ENCODE results near the gene UQCR10. TPM values are rescaled to one million over a fixed set of nuclear protein-coding genes. Genes with fewer than 3 reads are reported as not detected.

Gene UQCR10
- total RNA-seq, 1 donor from 2014 or later = 90.1 TPM

- H3K4me1 Mint-ChIP-seq = no peaks in the 10 kb centered on the region
- peaks cover 33% of the 10 kb centered on the region for H3K36me3 Mint-ChIP-seq (ENCODE audit: low read depth)
- no peak for DNase-seq
- no peaks in the 10 kb centered on the region for H3K9me3 Mint-ChIP-seq
- intact Hi-C loops (cut with micrococcal nuclease) = no loop called here
- H3K4me3 Mint-ChIP-seq = no peak overlapping the region
- H3K27ac Mint-ChIP-seq = no peak overlapping the region
- H3K27me3 Mint-ChIP-seq = no peaks in the 10 kb centered on the region
These were observed 20.3 kb downstream of the UQCR10 start for GRCh38 chr22:29787371-29787980.

DNA sequence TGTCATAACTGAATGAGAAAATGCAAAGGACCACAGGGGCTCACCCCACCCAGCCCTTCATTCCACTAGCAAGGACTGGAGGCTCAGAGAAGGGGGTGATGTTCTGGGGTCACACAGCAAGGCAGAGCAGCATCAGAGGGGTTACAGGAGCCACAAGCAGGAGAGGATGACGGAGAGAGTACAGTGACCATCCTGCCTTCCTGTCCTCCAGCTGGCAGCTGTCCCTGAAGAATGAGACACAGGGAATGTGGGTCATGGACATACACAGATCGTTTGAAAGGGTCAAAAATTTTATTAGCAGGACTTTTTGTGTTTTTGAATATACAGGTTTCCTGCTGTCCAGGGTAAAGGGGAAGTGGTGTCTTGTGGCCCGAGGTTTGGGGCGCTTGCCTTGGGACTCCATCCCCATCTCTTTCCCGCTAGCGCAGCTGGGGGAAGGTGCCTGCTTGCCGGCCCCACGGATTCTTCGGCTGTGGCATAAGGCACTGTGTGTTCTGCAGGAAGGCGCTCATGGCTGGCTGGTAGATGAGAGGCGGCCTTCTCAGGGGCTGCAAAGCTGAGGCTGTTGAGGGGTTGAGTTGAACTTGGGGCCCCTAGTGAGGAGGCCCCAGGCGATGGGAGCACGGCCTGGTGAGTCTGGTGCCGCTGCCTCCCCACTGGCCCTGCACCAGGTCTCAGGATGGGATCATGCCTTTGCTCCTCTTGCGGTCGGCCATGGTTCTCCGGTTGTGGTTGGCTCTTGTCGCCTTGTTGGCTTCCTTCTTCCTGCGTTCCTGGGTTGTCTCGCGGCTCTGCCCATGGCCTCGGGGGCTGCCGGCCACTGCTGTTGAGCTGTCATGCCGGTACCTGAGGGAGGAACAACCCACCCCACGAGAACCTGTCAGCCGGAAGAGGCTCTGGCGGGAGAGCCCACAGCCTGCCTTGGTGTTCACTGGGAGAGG lies 21.4 kb downstream of the UQCR10 start:
- no peak for DNase-seq
- Mint-ChIP-seq H3K27ac (no peak overlapping the region), H3K4me1 (no peaks in the 10 kb centered on the region), H3K36me3 (ENCODE audit: low read depth) (peaks cover 38% of the 10 kb centered on the region), H3K4me3 (no peak overlapping the region), H3K27me3 (no peaks in the 10 kb centered on the region), H3K9me3 (no peaks in the 10 kb centered on the region)
- intact Hi-C loops (cut with micrococcal nuclease) = no loop called here

- Mint-ChIP-seq H3K27me3 (no peaks in the 10 kb centered on the region), H3K36me3 (ENCODE audit: low read depth) (peaks cover 42% of the 10 kb centered on the region), H3K9me3 (no peaks in the 10 kb centered on the region), H3K27ac (no peak overlapping the region), H3K4me1 (no peaks in the 10 kb centered on the region), H3K4me3 (no peak overlapping the region)
- no peak for DNase-seq
- intact Hi-C loops (cut with micrococcal nuclease) = no loop called here
These were observed 22.9 kb downstream of the UQCR10 start for GRCh38 chr22:29790061-29790460.

- H3K4me1 Mint-ChIP-seq = peaks cover 7% of the 10 kb centered on the region
- DNase-seq = no peak
- no peaks in the 10 kb centered on the region for H3K9me3 Mint-ChIP-seq
- H3K27ac Mint-ChIP-seq = no peak overlapping the region
- H3K36me3 Mint-ChIP-seq (ENCODE audit: low read depth) = peaks cover 46% of the 10 kb centered on the region
- intact Hi-C loops (cut with micrococcal nuclease) = no loop called here
- H3K4me3 Mint-ChIP-seq = no peak overlapping the region
- H3K27me3 Mint-ChIP-seq = no peaks in the 10 kb centered on the region
These were observed 26.2 kb downstream of the UQCR10 start for GRCh38 chr22:29793396-29793795.

DNA sequence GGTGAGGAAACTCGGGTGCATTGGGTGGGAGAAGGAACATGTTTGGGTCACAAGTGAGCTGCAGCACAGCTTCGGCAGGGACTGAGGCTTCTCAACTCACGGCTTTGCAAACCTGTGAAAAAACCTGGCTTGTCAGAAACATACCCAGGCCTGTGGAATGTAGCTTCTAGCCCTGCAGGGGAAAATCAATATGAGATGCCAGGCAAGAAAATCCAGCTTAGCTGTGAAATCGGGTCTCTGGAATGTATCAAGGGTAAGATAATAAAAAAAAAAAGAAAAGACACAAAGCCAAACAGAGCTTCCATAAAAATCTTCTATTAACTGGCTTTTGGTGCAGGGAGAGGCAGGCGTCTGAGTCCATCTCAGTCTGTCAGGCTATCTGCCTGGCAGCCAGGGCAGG lies 28.5 kb downstream of the UQCR10 start:
- intact Hi-C loops (cut with micrococcal nuclease) = no loop called here
- Mint-ChIP-seq H3K4me1 (peaks cover 12% of the 10 kb centered on the region), H3K4me3 (no peak overlapping the region), H3K27ac (no peak overlapping the region), H3K9me3 (no peaks in the 10 kb centered on the region), H3K36me3 (ENCODE audit: low read depth) (peaks cover 47% of the 10 kb centered on the region), H3K27me3 (no peaks in the 10 kb centered on the region)
- no peak for DNase-seq

DNA sequence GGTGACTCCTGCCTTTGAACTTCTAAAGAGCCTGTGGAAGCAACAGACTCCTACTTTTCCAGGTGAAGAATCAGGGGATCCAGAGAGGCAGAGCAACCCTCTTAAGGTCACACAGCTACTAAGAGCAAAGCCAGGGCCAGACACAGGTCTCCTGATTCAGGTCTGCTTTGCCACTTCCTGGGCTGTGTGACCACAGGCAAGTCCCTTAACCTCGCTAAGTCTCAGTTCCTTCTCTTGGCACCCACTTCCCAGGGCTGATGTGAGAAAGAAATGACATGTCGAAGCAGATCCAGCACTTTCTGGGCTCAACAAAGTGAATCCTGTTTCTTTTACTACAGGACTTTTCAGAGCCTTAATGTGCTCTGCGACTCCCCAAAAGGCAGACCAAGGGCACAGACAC lies 30.2 kb downstream of the UQCR10 start:
- no peaks in the 10 kb centered on the region for H3K27me3 Mint-ChIP-seq
- DNase-seq = no peak
- H3K36me3 Mint-ChIP-seq (ENCODE audit: low read depth) = peaks cover 53% of the 10 kb centered on the region

GRCh38 chr22:29798318-29798717 lies 31.1 kb downstream of the UQCR10 start:
- H3K36me3 Mint-ChIP-seq (ENCODE audit: low read depth) = peaks cover 49% of the 10 kb centered on the region
- peaks cover 12% of the 10 kb centered on the region for H3K4me1 Mint-ChIP-seq
- H3K4me3 Mint-ChIP-seq = no peak overlapping the region
- intact Hi-C loops (cut with micrococcal nuclease) = no loop called here
- no peaks in the 10 kb centered on the region for H3K9me3 Mint-ChIP-seq
- H3K27me3 Mint-ChIP-seq = no peaks in the 10 kb centered on the region
- H3K27ac Mint-ChIP-seq = no peak overlapping the region
- DNase-seq = no peak

More for the DNA sequence above, 30.2 kb downstream of the UQCR10 start:
- Mint-ChIP-seq H3K9me3 (no peaks in the 10 kb centered on the region), H3K4me1 (peaks cover 12% of the 10 kb centered on the region), H3K4me3 (no peak overlapping the region), H3K27ac (no peak overlapping the region)
- intact Hi-C loops (cut with micrococcal nuclease) = no loop called here

GRCh38 chr22:29798801-29799200 lies 31.6 kb downstream of the UQCR10 start:
- peaks cover 12% of the 10 kb centered on the region for H3K4me1 Mint-ChIP-seq
- no peaks in the 10 kb centered on the region for H3K9me3 Mint-ChIP-seq
- DNase-seq = no peak
- intact Hi-C loops (cut with micrococcal nuclease) = no loop called here
- H3K36me3 Mint-ChIP-seq (ENCODE audit: low read depth) = peaks cover 54% of the 10 kb centered on the region
- peak overlapping the region; percentile 17 for H3K27ac Mint-ChIP-seq
- no peak overlapping the region for H3K4me3 Mint-ChIP-seq
- no peaks in the 10 kb centered on the region for H3K27me3 Mint-ChIP-seq

DNA sequence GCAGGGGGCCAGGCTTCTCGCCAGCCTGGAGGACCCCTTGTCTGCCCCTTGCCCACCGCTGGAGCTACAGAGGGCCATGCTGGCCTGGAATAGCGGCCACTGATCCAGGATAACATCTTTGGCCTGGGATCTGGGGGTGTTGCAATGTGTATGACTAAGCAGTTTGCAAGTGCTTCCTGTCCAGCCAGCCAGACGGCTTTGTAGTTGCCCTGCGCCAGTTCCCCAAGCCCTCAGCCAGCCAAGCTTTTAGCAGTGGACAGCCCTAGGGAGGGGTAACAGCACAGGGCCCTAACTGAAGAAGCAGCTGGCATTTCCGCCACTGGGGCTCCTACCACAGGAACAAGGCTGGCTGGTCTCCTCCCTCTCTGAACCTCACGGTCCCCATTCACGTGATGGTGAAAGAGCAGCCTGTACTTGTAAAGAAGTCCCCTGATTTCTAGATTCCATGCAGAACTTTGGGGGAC lies 32.1 kb downstream of the UQCR10 start:
- intact Hi-C loops (cut with micrococcal nuclease) = no loop called here
- peaks cover 12% of the 10 kb centered on the region for H3K4me1 Mint-ChIP-seq
- H3K9me3 Mint-ChIP-seq = no peaks in the 10 kb centered on the region
- H3K36me3 Mint-ChIP-seq (ENCODE audit: low read depth) = peaks cover 57% of the 10 kb centered on the region
- H3K27me3 Mint-ChIP-seq = no peaks in the 10 kb centered on the region
- H3K27ac Mint-ChIP-seq = no peak overlapping the region
- DNase-seq = no peak
- H3K4me3 Mint-ChIP-seq = no peak overlapping the region

- peaks cover 64% of the 10 kb centered on the region for H3K36me3 Mint-ChIP-seq (ENCODE audit: low read depth)
- no peak overlapping the region for H3K27ac Mint-ChIP-seq
- H3K27me3 Mint-ChIP-seq = no peaks in the 10 kb centered on the region
These were observed 34.0 kb downstream of the UQCR10 start for GRCh38 chr22:29801153-29801552.

DNA sequence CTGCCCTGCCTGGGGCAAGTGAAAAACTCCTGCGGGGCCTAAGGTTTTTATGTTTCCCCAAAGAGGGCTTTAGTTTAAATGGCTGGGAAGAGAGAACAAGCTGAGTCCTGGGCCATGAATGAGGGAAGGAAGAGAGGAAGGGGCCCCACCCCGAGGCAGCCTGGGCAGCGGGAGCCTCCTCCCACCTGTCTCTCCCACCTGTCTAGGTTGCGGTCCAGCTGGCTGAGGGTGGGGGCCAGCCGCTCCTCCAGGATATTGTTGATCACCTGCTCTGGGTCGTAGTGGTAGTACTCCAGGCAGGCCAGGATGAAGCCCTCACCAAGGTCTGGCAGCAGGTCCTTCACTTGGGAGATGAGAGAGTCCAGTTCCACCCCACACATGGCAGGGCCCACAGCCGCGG lies 34.6 kb downstream of the UQCR10 start:
- H3K4me3 Mint-ChIP-seq = no peak overlapping the region
- DNase-seq = no peak
- peaks cover 12% of the 10 kb centered on the region for H3K4me1 Mint-ChIP-seq
- no peak overlapping the region for H3K27ac Mint-ChIP-seq
- H3K36me3 Mint-ChIP-seq (ENCODE audit: low read depth) = peaks cover 66% of the 10 kb centered on the region
- intact Hi-C loops (cut with micrococcal nuclease) = no loop called here
- no peaks in the 10 kb centered on the region for H3K27me3 Mint-ChIP-seq
- no peaks in the 10 kb centered on the region for H3K9me3 Mint-ChIP-seq

More at GRCh38 chr22:29801153-29801552, 34.0 kb downstream of the UQCR10 start:
- peaks cover 12% of the 10 kb centered on the region for H3K4me1 Mint-ChIP-seq
- DNase-seq = no peak
- intact Hi-C loops (cut with micrococcal nuclease) = no loop called here
- no peak overlapping the region for H3K4me3 Mint-ChIP-seq
- H3K9me3 Mint-ChIP-seq = no peaks in the 10 kb centered on the region

DNA sequence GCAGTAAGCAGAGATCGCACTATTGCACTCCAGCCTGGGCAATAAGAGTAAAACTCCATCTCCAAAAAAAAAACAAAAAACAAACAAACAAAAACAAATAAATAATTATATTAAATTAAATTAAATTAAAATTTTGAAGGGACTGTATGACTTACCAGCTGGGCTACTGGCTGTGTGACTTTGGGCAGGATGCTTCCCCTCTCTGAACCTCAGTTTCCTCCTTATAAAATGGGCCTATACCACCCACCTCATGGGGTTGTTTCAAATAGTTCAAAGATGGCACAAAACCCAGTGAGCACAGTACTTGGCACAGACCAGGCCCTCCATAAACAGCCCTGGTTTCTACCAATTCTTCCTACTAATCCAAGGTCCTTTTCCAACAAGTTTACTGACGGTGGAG lies 36.0 kb downstream of the UQCR10 start:
- no peak overlapping the region for H3K27ac Mint-ChIP-seq
- H3K9me3 Mint-ChIP-seq = no peaks in the 10 kb centered on the region
- no peaks in the 10 kb centered on the region for H3K27me3 Mint-ChIP-seq
- H3K4me3 Mint-ChIP-seq = no peak overlapping the region
- H3K4me1 Mint-ChIP-seq = peaks cover 7% of the 10 kb centered on the region
- DNase-seq = no peak
- intact Hi-C loops (cut with micrococcal nuclease) = no loop called here
- H3K36me3 Mint-ChIP-seq (ENCODE audit: low read depth) = peaks cover 63% of the 10 kb centered on the region

DNA sequence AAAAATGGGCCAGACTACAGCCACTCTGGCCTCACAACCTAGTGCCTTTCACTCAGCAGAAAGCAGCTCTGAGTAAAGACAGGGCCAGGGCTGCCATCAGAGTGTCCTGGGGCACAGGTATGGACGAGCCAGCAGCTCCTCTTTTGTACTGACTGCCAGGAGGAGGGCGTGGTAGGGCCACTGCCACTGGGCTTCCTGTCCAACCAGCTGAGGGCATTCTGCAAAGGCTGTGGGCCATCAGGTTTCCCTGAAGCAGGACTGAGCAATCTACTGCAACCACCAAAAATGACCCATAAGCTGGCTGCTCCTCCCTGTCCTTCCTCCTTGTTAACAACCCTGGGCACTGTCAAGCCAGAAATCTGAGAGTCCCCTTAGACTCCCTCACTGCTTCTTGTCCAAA lies 37.8 kb downstream of the UQCR10 start:
- Mint-ChIP-seq H3K9me3 (no peaks in the 10 kb centered on the region), H3K27me3 (no peaks in the 10 kb centered on the region), H3K36me3 (ENCODE audit: low read depth) (peaks cover 57% of the 10 kb centered on the region), H3K27ac (no peak overlapping the region), H3K4me1 (no peaks in the 10 kb centered on the region), H3K4me3 (no peak overlapping the region)
- intact Hi-C loops (cut with micrococcal nuclease) = no loop called here
- no peak for DNase-seq

- H3K27me3 Mint-ChIP-seq = no peaks in the 10 kb centered on the region
- DNase-seq = no peak
- no peaks in the 10 kb centered on the region for H3K9me3 Mint-ChIP-seq
- H3K27ac Mint-ChIP-seq = peak overlapping the region; percentile 45
- no peak overlapping the region for H3K4me3 Mint-ChIP-seq
- intact Hi-C loops (cut with micrococcal nuclease) = no loop called here
- peaks cover 54% of the 10 kb centered on the region for H3K36me3 Mint-ChIP-seq (ENCODE audit: low read depth)
- H3K4me1 Mint-ChIP-seq = no peaks in the 10 kb centered on the region
These were observed 39.0 kb downstream of the UQCR10 start for GRCh38 chr22:29806196-29806595.

Data from activated CD4-positive, alpha-beta T cell treated with anti-CD3 and anti-CD28 coated beads, Interleukin-2, amount 10 ng/mL, durations not matched to agents 24 days and 14 days (primary cell).